Stimulated activated CD4-positive, alpha-beta T cell treated with anti-CD3 and anti-CD28 coated beads, Interleukin-4, amount 100 ng/mL, for 4 hours (primary cell): ENCODE measurements around the gene SLC25A29.

ENCODE experiments used
- DNase-seq, 2 experiments: peaks; one replicate each; pipeline ENCODE4 v3.0.0-alpha.2; 2020

Gene SLC25A29

DNA sequence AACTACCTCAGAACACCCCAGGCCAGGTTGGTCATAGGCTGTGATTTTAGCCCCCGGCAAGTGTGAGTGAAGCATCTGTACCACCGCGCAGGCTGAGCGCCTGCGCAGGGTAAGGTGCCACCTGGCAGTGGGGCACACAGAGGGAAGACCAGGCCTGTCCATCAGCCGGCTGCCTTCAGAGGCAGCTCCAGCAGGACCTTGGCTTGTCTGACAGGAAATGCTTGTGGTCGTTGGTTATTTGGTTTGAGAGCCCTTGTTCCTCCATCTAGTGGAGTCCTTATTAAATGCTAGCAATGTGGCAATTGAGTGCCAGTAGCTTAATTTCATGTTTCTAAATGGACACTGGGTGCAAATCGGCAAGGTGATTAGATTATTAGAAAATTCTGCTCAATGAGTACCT is 27.5 kb downstream of the SLC25A29 start:
- DNase-seq, result no peak

- DNase-seq, result no peak
Observed at GRCh38 chr14:100275214-100275613, 31.0 kb downstream of the SLC25A29 start.

DNA sequence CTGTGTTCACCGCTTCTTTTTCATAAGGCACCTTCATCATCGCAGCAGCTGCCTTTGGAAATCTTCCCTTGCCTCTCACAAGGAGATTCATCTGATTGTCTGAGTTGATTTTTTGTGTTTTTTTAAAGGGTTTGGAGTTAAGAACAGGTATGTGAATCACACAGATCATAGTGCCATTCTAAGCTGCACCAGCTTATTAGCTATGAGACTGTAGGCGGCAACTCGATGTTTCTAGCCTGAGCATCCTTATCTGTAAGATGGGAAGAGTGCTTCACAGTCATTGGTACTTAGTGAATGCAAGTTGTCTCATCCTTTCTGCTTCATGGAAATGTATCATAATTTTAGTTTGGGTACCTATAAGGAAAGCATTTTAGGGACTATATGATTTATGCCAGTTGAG is 32.0 kb downstream of the SLC25A29 start:
- no peak for DNase-seq

- peak; percentile 15 to 16 for DNase-seq
Observed at GRCh38 chr14:100271247-100271939, 34.9 kb downstream of the SLC25A29 start.

DNA sequence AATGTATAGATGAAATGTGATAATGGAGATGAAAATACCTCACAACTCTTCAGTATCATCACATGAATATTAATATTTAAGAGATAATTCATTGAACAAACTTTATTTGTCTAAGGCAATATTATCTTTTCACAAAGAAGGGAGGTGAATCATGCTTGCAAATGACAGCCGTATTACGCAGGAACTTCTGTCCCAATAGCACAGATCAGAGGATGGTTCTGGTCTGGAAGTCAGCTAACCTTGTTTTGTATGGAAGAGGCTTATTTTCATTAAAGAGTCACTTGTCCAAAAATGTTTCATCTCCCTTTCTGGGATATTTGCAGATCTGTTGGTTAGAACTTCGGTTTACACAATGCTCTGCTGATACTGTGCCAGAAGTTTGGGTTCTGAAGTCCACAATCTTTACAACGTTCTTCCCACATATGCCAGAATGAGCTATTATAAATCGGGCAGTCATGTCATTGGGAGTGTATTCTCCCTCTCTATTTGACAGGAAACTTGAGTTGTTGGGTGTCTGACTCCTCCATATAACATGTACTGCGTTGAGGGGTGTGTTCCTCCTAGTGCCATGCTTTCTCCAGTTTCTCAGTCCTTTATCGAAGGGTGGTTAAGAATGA is 37.5 kb downstream of the SLC25A29 start:
- no peak for DNase-seq

GRCh38 chr14:100267990-100268389 is 38.3 kb downstream of the SLC25A29 start:
- DNase-seq, result no peak

DNA sequence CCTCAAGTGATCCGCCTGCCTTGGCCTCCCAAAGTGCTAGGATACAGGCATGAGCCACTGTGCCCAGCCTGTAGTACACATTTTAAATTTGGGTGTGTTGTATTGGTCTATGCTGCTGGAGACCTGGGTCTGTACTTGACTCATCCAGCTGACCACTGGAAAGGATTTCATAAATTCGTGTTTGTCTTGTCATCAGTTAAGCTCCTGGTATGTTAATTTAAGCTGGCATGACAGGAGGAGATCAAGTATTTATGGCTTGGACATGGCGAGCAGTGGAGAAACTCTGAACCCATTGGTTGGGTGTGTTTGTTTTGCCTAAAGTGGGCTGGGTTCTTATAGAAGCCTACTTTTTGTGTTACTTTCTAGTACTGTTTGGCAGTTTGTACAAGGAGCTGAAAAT is 43.1 kb downstream of the SLC25A29 start:
- no peak for DNase-seq

DNA sequence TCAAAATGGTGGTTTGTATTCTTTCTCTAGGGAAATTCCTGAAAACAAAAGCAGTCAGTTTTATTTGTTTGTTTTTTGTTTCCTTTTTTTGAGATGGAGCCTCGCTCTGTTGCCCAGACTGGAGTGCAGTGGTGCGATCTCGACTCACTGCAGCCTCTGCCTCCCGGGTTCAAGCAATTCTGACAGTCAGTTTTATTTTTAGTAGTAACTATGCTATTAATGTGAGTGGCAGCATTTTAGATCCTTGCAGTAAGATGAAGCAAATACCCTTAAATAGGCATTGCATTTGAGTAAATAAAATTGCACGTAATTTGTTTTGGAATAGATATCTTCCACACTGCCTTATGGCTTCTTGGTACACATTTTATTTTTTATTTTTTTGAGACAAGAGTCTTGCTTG is 43.7 kb downstream of the SLC25A29 start:
- no peak for DNase-seq

GRCh38 chr14:100261621-100262020 is 44.6 kb downstream of the SLC25A29 start:
- no peak for DNase-seq

GRCh38 chr14:100256339-100256895 is 49.8 kb downstream of the SLC25A29 start:
- no peak for DNase-seq

GRCh38 chr14:100252684-100253083 is 53.6 kb downstream of the SLC25A29 start:
- no peak for DNase-seq

DNA sequence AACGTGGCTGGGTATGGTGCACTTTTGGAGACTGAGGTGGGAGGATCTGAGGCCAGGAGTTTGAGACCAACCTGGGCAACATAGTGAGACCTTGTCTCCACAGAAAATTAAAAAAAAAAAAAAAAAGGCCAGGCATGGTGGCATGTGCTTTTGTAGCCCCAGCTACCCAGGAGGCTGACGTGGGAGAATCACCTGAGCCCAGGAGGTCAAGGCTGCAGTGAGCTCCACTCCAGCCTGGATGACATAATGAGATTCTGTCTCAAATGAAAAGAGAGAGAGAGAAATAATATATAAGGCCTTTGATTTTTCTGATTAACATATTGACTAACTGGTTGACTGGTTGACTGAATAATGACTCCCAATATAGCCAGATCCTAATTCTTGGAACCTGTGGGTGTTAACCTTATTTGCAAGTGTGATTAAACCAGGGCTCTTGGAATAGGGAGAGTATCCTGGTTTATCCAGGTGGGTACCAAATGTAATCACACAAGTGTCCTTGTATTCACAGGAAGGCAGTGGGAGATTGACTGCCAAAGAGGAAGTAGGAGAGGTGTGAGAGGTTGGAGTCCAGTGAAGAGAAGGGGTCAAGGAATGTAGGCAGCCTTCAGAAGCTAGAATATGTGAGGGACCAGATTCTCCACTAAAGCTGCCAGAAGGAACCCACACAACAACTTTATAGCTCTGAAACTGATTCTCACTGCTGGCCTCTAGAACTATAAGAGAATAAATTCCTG is 55.3 kb downstream of the SLC25A29 start:
- no peak for DNase-seq

DNA sequence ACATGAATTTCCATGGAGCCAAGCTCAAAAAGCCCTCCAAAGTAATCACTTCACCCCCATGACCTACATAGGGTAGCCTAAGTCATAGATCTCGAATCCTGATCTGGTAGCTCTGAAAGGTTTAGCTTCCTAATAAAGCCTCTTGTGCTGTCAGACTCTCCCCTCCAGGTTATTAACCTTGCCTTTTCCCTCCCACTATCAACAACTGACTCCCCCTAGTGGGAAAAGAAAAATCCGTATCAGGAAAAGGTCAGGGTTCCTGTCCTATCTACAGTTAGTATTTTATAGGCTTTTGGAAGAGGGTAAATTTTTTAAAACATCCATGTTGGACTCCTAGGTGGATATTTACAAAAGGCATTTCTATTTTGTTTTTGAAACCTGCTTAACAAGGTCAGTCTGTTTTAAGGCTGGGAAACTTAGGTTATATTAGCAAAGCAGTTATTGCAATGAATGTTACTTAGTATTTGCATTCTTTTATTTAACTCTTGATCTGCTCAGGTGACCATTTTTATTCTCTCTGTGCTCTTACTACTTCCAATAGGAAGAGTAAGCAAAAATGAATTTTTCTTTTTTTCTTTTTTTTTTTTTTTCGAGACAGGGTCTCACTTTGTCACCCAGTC is 59.3 kb downstream of the SLC25A29 start:
- no peak for DNase-seq

- no peak for DNase-seq
Observed at GRCh38 chr14:100243020-100243419, 63.2 kb downstream of the SLC25A29 start.

DNA sequence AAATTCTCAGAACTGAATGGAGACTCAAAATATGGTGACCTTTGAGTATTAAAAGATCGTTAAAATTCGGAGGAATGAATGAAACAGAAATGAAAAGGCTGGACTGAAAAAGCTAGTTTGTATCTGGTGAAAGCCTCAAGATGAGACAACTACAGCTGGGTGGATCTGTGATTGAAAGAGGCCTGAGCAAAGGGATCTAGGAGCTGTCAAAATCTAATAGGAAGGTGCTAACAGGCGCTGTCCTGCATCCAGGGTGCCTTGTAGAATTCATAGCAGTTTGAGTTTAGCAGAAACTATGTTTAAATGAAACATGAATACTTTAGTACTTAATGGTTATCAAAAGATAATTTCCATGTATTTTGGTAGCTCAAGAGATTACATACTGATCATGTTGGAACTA is 65.0 kb downstream of the SLC25A29 start:
- no peak for DNase-seq
